Activated T-cell treated with anti-CD3 and anti-CD28 coated beads, Interleukin-2, amount 50 U/mL, for 48 hours (primary cell): ENCODE data around the gene CIZ1.

Experiments
- DNase-seq, 2 experiments: peaks; one replicate each; pipeline ENCODE4 v3.0.0-alpha.2; 2020

CIZ1 gene

GRCh38 chr9:128162215-128163026, 29.0 kb downstream of the CIZ1 start:
- DNase-seq, result no peak

GRCh38 chr9:128161215-128161902, 30.0 kb downstream of the CIZ1 start:
- DNase-seq, result no peak

GRCh38 chr9:128160603-128160987, 30.8 kb downstream of the CIZ1 start:
- peak; percentile 73 to 78 for DNase-seq

- DNase-seq, result peak; percentile 94 to 97
Measured at GRCh38 chr9:128159784-128160602, 31.4 kb downstream of the CIZ1 start, which contains the start of gene BBLN. TSS of gene BBLN (plus strand) at chr9:128160265. CDS start at chr9:128160408, 143 bp downstream.

- peak; percentile 60 to 62 for DNase-seq
Measured at GRCh38 chr9:128159522-128159783, 31.9 kb downstream of the CIZ1 start.

- no peak for DNase-seq
Measured at GRCh38 chr9:128155736-128156500, 35.5 kb downstream of the CIZ1 start.

- DNase-seq, result no peak
Measured at GRCh38 chr9:128153947-128154695, 37.3 kb downstream of the CIZ1 start.

- DNase-seq, result no peak
Measured at GRCh38 chr9:128153060-128153946, 38.1 kb downstream of the CIZ1 start.

GRCh38 chr9:128152133-128153059, 39.0 kb downstream of the CIZ1 start:
- DNase-seq, result no peak

GRCh38 chr9:128151309-128152132, 39.9 kb downstream of the CIZ1 start:
- DNase-seq, result no peak

- DNase-seq, result peak in 1 of 2 experiments; percentile 46
Measured at GRCh38 chr9:128150594-128151308, 40.6 kb downstream of the CIZ1 start.

GRCh38 chr9:128149951-128150593, 41.3 kb downstream of the CIZ1 start:
- no peak for DNase-seq

- DNase-seq, result no peak
Measured at GRCh38 chr9:128149001-128149701, 42.2 kb downstream of the CIZ1 start, which contains the start of gene LCN2. TSS of gene LCN2 (plus strand) at chr9:128149453. CDS start at chr9:128149526, 73 bp downstream.

GRCh38 chr9:128148509-128149000, 42.8 kb downstream of the CIZ1 start:
- no peak for DNase-seq

- no peak for DNase-seq
Measured at GRCh38 chr9:128146591-128147120, 44.7 kb downstream of the CIZ1 start.

GRCh38 chr9:128145951-128146351, 45.4 kb downstream of the CIZ1 start:
- DNase-seq, result no peak
